ENCODE results near the gene SLC16A2. TPM values are rescaled to one million over a fixed set of nuclear protein-coding genes. Genes with fewer than 3 reads are reported as not detected.

Gene SLC16A2
- total RNA-seq, 1 experiment from 2014 or later: 17.8 TPM

GRCh38 chrX:74509989-74510388, 88.7 kb downstream of the SLC16A2 start:
- POLR2A ChIA-PET (ENCODE audit: low non-redundant PET): no interaction called here
- Histone ChIP-seq H3K27me3 (replicated peaks; ENCODE audit: insufficient read depth, low read depth, low read length, poor library complexity) (no peaks in the 10 kb centered on the region), H3K4me1 (ENCODE audit: insufficient read depth, low read length, poor library complexity, severe bottlenecking) (peaks cover 5% of the 10 kb centered on the region), H3K27ac (ENCODE audit: low read depth, low read length, poor library complexity, severe bottlenecking) (no peak overlapping the region), H3K9me3 (ENCODE audit: low read depth, low read length, poor library complexity, severe bottlenecking) (no peaks in the 10 kb centered on the region), H3K36me3 (ENCODE audit: insufficient read depth, low read length, poor library complexity, severe bottlenecking) (no peaks in the 10 kb centered on the region), H3K4me3 (ENCODE audit: low read depth, low read length, poor library complexity, severe bottlenecking) (no peak overlapping the region)
- CTCF ChIA-PET: no interaction called here
- TF ChIP-seq, protein P1, sequence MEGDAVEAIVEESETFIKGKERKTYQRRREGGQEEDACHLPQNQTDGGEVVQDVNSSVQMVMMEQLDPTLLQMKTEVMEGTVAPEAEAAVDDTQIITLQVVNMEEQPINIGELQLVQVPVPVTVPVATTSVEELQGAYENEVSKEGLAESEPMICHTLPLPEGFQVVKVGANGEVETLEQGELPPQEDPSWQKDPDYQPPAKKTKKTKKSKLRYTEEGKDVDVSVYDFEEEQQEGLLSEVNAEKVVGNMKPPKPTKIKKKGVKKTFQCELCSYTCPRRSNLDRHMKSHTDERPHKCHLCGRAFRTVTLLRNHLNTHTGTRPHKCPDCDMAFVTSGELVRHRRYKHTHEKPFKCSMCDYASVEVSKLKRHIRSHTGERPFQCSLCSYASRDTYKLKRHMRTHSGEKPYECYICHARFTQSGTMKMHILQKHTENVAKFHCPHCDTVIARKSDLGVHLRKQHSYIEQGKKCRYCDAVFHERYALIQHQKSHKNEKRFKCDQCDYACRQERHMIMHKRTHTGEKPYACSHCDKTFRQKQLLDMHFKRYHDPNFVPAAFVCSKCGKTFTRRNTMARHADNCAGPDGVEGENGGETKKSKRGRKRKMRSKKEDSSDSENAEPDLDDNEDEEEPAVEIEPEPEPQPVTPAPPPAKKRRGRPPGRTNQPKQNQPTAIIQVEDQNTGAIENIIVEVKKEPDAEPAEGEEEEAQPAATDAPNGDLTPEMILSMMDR (conservative IDR thresholded peaks at IDR 0.05; ENCODE audit: low read depth, low read length): no peak
- TF ChIP-seq EZH2 (IDR thresholded peaks at IDR 0.05; ENCODE audit: borderline replicate concordance, low read depth, low read length, poor library complexity, severe bottlenecking): no peak
- DNase-seq (ENCODE audit: low spot score): no peak
- intact Hi-C loops (cut with micrococcal nuclease; ENCODE audit: unreplicated experiment): no loop called here
- BruUV-seq (replicated peaks): no TSS peak

GRCh38 chrX:74510401-74510800, 89.1 kb downstream of the SLC16A2 start:
- H3K4me1 ChIP-seq (ENCODE audit: insufficient read depth, low read length, poor library complexity, severe bottlenecking): peaks cover 2% of the 10 kb centered on the region
- CTCF ChIA-PET: no interaction called here
- intact Hi-C loops (cut with micrococcal nuclease; ENCODE audit: unreplicated experiment): no loop called here
- H3K36me3 ChIP-seq (ENCODE audit: insufficient read depth, low read length, poor library complexity, severe bottlenecking): no peaks in the 10 kb centered on the region
- no peaks in the 10 kb centered on the region for H3K9me3 ChIP-seq (ENCODE audit: low read depth, low read length, poor library complexity, severe bottlenecking)
- TF ChIP-seq, protein P1 (conservative IDR thresholded peaks at IDR 0.05; ENCODE audit: low read depth, low read length): no peak
- TF ChIP-seq EZH2 (IDR thresholded peaks at IDR 0.05; ENCODE audit: borderline replicate concordance, low read depth, low read length, poor library complexity, severe bottlenecking): no peak
- H3K27me3 ChIP-seq (replicated peaks; ENCODE audit: insufficient read depth, low read depth, low read length, poor library complexity): no peaks in the 10 kb centered on the region
- POLR2A ChIA-PET (ENCODE audit: low non-redundant PET): no interaction called here
- BruUV-seq (replicated peaks): no TSS peak
- H3K27ac ChIP-seq (ENCODE audit: low read depth, low read length, poor library complexity, severe bottlenecking): no peak overlapping the region
- H3K4me3 ChIP-seq (ENCODE audit: low read depth, low read length, poor library complexity, severe bottlenecking): no peak overlapping the region
- DNase-seq (ENCODE audit: low spot score): no peak

DNA sequence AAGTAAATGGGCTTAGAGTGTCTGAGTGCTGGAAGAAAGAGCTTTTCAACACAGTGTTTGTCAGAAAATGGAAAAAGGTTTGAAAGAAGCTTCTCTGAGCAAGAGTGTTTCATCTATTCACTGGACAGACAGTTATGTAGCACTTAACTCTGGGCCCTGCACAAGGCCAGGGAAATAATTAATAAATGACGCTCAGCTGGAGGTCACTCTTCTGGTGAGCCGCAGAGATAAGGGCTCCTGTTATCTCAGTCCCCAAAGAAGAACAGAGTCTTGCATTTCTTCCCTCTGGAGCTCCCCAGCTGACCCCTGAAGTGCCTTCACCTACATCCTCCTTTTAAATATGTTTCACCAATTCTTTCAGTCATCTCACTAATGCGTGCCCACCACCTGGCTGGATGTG, 90.4 kb downstream of the SLC16A2 start:
- no peak overlapping the region for H3K4me3 ChIP-seq (ENCODE audit: low read depth, low read length, poor library complexity, severe bottlenecking)
- TF ChIP-seq, protein P1 (conservative IDR thresholded peaks at IDR 0.05; ENCODE audit: low read depth, low read length): no peak
- no peak for TF ChIP-seq EZH2 (IDR thresholded peaks at IDR 0.05; ENCODE audit: borderline replicate concordance, low read depth, low read length, poor library complexity, severe bottlenecking)
- H3K4me1 ChIP-seq (ENCODE audit: insufficient read depth, low read length, poor library complexity, severe bottlenecking): no peaks in the 10 kb centered on the region
- POLR2A ChIA-PET (ENCODE audit: low non-redundant PET): no interaction called here
- no TSS peak for BruUV-seq (replicated peaks)
- intact Hi-C loops (cut with micrococcal nuclease; ENCODE audit: unreplicated experiment): no loop called here
- CTCF ChIA-PET: no interaction called here
- peaks cover 3% of the 10 kb centered on the region for H3K9me3 ChIP-seq (ENCODE audit: low read depth, low read length, poor library complexity, severe bottlenecking)
- H3K27ac ChIP-seq (ENCODE audit: low read depth, low read length, poor library complexity, severe bottlenecking): no peak overlapping the region
- no peak for DNase-seq (ENCODE audit: low spot score)
- H3K36me3 ChIP-seq (ENCODE audit: insufficient read depth, low read length, poor library complexity, severe bottlenecking): no peaks in the 10 kb centered on the region
- no peaks in the 10 kb centered on the region for H3K27me3 ChIP-seq (replicated peaks; ENCODE audit: insufficient read depth, low read depth, low read length, poor library complexity)
